RPMI7951 (cell line): ENCODE data around the gene SPP1. TPM values are rescaled to one million over a fixed set of nuclear protein-coding genes. Genes with fewer than 3 reads are reported as not detected.
"Not testable (repeated sequence)": the region's sequence is repeated elsewhere in the genome, so short reads cannot be mapped to it uniquely, and the experiment has no call there.

Experiments
- DNase-seq: peaks from one replicate; pipeline ENCODE4 v3.0.0-alpha.2; 2012; ENCODE audit warnings: low read depth
- total RNA-seq: library from RNA; depleted of rRNA; stranded (reverse); fragments of >200 nt; shearing (Covaris generic); gene quantifications from 2 replicates; pipeline ENCODE4 v1.2.3, GENCODE V29; 2014; rRNA removed

Gene SPP1
- total RNA-seq, 1 experiment from 2014 or later, result 3.1 TPM

GRCh38 chr4:88025868-88026661 is 50.6 kb downstream of the SPP1 start:
- DNase-seq, result not testable (repeated sequence)

- DNase-seq, result peak; percentile 93
Observed at GRCh38 chr4:88027611-88028608, 52.4 kb downstream of the SPP1 start.

GRCh38 chr4:88028946-88029345 is 53.4 kb downstream of the SPP1 start:
- DNase-seq, result no peak

- peak; percentile 45 for DNase-seq
Observed at GRCh38 chr4:88029556-88029955, 54.0 kb downstream of the SPP1 start.

GRCh38 chr4:88030565-88031310 is 55.2 kb downstream of the SPP1 start:
- no peak for DNase-seq

Other genes starting within 250 kb of the SPP1 start
- not detected in 2 replicates for gene IBSP, start 176.2 kb upstream of the SPP1 start, total RNA-seq
- gene MEPE, start 142.7 kb upstream of the SPP1 start, total RNA-seq, result not detected in 2 replicates
- 25.1 and 29.1 TPM in 2 replicates for gene PKD2, start 31.9 kb downstream of the SPP1 start, total RNA-seq
- 2.3 and 3.3 TPM in 2 replicates for gene ABCG2, start 182.9 kb downstream of the SPP1 start, total RNA-seq